GM04504 (cell line): ENCODE results near the gene SPATA31E1.
"Not testable (repeated sequence)": the region's sequence is repeated elsewhere in the genome, so short reads cannot be mapped to it uniquely, and the experiment has no call there.

Experiments used
- DNase-seq: peaks from one replicate; pipeline ENCODE4 v3.0.0-alpha.2; 2012; ENCODE audit warnings: low read depth

Gene SPATA31E1

GRCh38 chr9:87934444-87934843 lies 51.8 kb downstream of the SPATA31E1 start:
- not testable (repeated sequence) for DNase-seq

- not testable (repeated sequence) for DNase-seq
These were observed 54.7 kb downstream of the SPATA31E1 start for GRCh38 chr9:87937352-87937751.

GRCh38 chr9:87937918-87938317 lies 55.2 kb downstream of the SPATA31E1 start:
- not testable (repeated sequence) for DNase-seq

- DNase-seq, result not testable (repeated sequence)
These were observed 55.7 kb downstream of the SPATA31E1 start for GRCh38 chr9:87938336-87938735.
